NCI-H2081 treated with DMSO at 0.1 percent for 48 hours (cell line): Measurements from ENCODE around the gene KCNH4.
A peak's percentile ranks its signal among the peaks of the same experiment; 100 is the strongest.
"Not testable (repeated sequence)": the region's sequence is repeated elsewhere in the genome, so short reads cannot be mapped to it uniquely, and the experiment has no call there.

Experiments used
- DNase-seq: peaks from one replicate; lab custom pipeline; 2025; lab: John Stamatoyannopoulos, UW

The KCNH4 gene

DNA sequence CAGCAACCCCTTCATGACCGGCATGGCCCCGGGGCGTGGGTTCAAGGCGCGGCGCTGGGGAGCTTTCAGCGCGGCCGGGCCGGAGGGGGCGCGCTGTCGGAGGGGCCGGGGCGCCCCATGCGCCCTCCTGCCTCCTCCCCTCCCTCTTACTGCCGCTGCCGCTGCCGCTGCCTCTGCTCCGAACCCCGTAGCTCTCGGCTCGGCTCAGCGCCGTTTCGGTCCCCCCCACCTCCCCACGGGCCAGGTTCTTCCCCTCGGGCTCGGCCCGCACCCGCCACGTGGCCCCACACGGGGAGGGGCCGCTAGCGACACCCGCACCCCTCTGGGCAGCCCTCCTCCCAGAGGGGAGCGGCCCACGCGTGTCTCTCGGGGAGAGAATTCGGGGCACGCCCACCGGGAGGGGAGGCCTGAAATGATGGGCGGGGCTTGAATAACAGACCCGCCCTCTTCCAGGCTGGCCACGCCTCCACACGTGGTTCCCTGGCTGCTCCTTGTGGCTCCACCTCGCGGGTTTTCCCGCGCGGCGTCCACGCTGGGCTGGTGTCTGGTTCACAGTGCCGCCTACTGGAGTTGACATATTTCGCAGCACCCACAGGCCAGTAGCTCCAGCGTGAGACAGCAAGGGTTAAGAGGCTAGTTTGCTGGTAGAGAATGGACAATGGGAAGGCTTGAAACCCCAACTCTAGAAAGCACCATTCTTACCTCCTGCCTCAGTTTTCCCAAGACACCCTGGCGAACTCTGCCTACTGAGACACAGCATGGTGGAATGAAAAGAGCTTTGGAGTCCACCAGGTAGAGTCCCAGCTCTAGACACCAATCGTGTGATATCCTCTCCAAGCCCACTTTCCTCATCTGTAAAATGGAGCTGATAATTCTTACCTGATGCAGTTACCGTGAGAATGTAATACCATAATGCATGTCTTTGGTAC lies at the start of gene KCNH4:
KCNH4 (minus strand) TSS at position 221 of the 929 bp plus-strand sequence; CDS start at position 24, 197 bp downstream.
- peak; percentile 39 for DNase-seq

DNA sequence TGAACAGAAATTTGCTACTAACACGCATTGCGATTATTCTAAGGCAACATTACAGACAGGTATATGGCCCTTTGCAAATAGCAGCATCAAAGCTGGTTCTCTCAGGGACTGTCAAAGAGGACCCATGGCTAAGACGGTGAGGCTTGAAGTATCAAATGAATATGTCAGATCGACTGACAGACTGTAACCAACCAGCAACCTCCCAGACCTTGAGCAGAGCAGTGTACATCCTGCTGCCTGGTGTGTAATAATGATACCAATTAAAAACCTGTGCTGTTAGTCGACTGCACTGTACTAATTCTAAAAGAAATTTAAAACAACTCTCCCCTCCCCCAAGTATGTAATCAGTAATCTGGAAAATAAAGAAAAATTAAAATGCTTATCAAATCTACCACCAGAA lies 49.3 kb upstream of the KCNH4 start:
- no peak for DNase-seq

DNA sequence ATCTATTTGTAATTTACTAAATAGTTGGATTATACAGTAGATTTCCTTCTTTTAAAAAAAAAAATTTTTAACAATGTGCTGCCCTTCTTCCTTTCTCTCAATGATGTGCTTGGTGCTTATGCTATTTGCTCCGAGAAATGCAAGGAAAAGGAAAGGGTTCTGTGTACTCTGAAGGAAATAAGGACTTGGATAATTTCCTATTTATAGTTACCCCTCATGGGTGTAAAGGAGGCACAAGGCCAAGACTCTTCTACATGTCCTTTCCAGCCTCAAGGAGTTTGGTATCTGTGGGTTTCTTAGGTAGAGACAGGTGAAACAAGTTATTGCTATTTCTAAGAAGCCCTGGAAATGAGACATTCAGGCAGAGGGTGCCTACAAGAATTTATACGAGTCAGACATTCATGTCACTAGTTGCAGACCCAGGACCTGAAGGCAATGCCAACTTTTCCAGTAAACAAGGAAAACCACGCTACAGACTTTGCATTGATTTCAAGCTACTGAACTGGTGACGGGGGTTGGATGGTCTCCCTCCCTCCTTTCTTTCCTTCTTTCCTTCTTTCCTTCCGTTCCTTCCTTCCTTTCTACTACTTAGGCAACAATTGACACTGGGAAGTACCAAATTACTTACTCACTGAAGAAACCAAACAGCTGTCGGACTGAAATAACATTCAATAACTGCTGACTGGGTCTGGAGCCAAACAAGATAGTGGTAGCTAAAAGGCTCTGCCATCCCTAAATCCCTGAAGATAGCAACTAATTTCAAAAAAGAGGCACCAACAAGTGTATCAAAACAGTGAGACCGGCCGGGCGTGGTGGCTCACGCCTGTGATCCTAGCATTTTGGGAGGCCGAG lies 47.1 kb upstream of the KCNH4 start:
- DNase-seq, result no peak

DNA sequence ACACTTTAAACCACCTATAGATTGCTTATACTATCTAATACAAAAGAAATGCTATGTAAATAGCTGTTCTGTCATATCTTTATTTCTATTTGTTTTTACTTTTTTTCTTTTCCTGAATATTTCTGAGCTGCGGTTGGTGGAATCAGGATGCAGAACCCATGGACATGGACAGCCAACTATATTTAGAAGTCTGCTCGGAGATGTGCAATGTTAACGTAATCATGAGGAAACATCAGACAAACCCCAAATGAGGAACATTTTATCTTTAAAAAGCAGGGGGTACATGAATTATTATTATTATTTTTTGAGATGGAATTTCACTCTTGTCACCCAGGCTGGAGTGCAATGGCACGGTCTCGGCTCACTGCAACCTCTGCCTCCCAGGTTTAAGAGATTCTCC lies 44.7 kb upstream of the KCNH4 start:
- DNase-seq, result no peak

DNA sequence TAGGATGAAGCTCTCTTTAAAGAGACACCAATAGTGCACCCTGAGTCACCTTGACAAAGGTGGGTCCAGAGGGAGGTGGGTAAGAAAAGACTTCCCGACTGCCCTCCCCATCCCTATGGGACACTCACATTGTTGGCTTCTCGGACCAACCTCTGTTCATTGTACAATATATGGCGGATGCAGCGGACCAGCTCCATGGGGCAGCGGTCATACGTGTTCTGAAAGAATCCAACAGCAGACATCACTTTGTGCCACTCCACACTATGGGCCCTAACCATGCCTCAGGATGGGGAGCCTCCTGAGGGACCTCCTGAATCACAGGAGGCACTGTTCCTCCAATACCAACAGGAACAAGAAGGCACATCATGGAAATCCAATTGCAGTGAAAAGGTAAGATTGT lies 43.7 kb upstream of the KCNH4 start:
- DNase-seq, result no peak

DNA sequence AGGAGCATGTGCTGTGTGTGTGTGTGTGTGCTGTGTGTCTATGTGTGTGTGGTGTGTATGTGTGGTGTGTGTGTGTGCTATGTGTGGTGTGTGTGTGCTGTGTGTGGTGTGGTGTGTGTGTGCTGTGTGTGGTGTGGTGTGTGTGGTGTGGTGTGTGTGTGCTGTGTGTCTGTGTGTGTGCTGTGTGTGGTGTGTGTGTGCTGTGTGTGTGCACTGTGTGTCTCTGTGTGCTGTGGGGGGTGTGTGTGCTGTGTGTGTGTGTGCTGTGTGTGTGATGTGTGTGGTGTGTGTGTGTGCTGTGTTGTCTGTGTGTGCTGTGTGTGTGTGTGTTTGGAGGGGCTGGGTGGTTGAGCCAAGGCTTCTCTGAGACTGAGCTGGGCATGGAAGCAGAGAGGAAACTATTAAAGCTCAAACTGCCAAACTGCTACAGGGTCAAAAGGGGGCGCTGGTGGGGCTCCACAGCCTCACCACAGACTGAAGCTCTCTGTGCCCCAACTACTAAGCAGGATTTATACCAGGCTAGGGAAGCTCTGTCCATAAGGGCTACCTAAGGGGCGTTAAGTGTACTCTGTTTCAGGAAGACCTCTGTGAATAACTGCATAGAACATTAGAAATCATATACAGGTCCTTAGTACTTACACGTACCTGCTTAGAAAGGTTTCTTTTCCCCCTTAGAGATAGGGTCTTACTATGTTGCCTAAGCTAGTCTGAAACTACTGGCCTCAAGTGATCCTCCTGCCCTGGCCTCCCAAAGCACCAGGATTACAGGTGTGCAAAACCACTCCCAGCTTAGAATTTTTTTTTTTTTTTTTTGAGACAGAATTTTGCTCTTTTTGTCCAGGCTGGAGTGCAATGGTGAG lies 41.2 kb upstream of the KCNH4 start:
- no peak for DNase-seq

DNA sequence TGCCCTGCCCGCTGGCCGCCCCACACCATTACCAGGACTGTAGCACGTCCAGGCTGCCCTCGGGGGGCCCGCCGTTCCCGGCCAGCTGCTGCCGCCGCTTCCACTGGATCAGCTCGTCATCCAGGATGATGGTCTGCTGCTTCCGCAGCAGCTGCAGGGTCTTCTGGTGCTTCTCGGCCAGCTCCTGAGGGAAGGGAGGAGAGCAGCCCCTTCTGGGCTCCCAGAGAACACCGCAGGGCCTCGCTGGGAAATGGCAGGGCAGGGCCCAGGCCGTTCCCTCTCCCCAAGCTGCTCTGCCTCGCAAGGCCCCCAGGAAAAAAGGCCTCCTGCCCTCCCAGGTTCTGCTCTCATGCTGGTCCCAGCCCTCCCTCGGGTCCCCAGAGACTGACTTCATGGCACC lies 38.3 kb upstream of the KCNH4 start:
- not testable (repeated sequence) for DNase-seq

DNA sequence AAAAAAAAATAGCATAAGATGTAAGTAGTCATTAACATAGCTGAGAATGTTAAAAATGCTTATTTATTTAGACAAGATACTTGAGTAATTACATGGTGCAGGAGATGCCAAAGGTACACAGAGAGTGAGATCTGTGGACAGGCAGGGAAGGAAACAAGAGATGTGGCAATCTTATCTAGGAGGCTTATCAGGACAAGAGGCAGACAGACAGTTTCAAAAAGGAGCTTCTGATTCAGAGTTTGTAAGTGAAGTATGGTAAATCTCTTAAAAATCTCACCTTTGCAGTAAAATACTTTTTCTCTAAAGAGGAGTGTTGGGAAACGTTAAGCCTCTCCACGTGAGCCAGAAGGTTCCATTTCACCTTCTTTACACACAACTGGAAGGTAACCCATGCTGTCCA lies 33.2 kb upstream of the KCNH4 start:
- DNase-seq, result no peak

DNA sequence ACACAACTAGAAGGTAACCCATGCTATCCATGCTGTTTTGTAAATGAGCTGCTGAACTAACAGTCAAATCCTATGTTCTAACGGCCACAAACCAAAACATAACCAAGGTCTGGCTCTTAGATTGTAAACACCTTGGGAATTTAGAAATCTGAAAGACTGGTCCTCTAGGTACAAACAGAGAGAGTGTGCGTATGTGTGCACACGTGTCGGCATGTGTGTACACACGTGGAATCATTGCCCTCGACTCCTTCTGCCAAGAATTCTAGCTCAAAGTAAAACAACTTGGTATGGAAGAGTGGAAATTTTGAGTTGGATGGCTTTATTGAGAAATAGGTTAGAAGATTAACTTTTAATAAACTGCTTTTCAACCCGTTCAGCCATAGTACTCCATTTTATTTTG lies 31.4 kb upstream of the KCNH4 start:
- no peak for DNase-seq

DNA sequence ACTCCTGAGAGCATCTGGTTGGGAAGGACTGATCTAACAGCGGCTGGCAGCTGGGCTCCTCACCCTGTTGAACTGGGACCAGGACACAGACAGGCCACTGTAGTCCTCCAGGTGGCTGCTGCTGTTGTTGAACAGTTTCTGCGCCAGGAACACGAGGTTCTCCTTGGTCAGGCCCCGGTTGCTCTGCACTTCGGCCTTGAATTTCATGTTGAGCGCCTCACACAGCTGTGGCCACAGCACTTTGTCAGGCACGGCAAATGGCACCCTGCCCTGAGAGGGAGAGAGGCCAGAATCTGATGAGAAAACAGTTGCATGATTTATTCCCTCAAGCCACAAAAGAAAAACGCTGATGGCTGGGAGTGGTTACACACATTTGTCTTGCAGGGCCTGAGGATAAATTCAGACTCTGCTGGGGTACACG lies 31.0 kb upstream of the KCNH4 start:
- DNase-seq, result not testable (repeated sequence)

DNA sequence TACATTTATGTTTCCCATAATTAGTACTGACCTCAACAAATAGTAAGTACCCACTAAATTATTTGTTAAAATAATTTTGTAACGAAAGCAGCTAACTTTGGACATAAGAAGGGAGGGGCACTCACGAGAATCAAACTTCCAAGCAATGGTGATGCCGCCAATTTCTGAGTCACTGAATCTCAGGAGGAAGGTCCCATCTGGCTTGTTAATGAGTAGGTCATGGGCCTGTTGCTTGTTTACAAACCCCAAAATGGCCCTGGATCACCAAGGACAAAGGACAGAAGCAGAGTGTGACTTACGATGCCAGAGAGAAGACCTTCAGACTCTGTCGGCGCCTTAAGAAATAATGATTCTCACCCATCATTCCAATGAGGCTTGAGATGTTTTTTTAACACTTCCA lies 29.1 kb upstream of the KCNH4 start:
- DNase-seq, result no peak

DNA sequence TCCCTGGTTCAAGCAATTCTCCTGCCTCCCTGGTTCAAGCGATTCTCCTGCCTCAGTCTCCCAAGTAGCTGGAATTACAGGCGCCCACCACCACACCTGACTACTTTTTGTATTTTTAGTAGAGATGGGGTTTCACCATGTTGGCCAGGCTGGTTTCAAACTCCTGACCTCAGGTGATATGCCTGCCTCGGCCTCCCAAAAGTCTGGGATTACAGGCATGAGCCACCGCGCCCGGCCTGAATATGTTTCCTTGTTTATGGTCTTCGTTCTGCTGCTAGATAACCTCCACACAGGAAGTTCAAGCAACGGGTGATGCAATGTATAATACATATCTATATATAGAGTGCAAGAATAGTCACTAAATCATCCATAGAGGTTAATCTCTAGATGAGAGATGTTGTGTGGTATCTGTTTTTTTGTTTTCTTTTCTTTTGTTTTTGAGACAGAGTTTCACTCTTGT lies 25.2 kb upstream of the KCNH4 start:
- DNase-seq, result not testable (repeated sequence)

DNA sequence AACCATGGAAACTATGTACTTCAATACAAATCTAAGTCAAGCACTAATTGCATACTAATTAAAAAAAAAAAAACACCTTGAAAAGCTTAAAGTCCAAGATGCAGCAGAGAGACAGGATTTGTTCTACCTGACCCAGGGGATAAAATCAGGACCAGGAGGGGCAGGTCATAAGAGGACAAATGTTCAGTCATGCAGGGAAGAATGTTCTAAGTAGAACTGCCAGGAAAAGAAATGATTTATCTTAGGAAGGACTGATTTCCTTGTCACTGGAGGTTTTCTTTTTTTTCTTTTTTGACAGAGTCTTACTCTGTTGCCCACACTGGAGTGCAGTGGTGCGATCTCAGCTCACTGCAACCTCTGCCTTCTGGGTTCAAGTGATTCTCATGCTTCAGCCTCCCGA lies 22.4 kb upstream of the KCNH4 start:
- DNase-seq, result no peak

DNA sequence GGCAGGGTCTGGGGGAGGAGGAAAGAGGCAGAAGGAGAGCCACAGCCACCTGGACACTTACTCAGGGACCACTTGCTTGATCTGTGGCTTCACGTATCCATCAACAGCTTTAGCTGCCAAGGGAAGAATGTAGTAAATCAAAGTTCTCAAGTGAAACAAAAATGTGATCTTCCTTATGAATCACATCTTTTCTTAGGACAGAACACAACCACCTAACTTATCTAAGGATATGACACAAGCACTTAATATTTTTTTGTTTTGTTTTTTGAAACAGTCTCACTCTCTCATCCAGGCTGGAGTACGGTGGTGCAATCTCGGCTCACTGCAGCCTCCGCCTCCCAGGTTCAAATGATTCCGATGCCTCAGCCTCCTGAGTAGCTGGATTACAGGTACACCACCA lies 21.8 kb upstream of the KCNH4 start:
- DNase-seq, result no peak

DNA sequence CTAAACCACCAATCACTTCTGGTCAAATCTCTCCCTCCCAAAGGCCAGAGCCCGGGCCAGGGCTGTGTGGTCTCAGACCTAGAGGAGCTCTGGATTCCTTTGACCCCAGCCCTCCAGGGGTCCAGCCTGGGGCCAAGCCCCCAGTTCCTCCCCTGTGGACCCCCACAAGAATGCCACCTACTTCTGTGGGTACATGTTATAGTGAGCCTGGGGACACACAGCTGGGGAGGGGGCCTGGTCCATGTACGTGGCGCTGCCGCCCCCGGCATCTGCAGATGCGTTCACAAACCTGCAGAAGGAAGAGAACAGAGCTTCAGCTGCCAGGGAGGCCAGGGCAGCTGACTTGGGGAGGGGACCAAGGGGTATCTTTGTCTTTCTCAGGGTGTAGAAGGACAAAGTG lies 21.2 kb upstream of the KCNH4 start:
- no peak for DNase-seq

DNA sequence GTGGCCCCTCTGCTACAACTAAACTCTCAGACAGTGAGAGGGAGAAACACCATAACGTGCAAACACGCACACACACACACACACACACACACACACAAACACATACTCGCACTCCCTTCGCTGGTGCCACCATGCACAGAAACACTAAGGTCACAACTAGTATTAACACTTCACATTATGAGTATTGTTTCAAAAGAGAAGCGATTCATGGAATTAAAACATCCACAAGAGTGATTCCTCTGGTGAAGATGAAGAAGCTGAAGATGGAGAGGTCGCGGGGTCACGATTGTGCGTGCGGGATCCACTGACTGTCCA lies 20.5 kb upstream of the KCNH4 start:
- no peak for DNase-seq

DNA sequence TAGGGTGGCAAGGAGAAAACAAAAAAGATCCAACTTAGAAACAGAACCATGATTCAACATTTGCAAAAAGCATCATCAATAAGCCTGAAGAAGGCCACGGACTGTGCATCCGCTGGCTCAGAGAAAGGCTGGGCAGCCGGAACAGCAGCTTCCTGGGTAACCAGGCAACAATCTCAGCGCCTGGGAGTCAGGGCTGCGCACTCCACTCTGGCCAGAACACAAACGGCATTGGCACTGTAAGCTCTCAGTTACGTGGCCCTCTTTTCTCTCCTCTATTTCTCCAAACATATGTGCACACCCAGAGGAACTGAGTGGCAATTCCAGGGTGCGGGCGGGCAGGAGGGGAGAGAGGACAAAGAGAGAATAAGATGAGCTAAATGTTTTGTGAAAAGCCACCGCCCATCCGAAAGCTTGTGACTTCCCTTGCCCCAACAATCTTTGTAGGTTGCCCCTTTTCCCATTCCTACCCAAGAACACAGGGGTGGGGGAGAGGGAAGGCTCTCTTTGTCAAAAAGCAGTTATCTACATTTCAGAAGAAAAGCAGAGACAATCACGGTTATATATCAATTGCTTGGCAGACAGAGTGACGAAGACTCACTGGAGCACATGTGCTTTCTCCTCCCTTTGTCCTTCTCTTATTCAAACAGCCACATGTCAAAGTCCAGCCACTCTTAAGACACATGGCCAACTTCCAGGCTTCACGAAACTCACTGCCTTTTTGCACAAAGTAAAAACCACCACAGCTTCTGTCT lies 19.9 kb upstream of the KCNH4 start:
- DNase-seq, result no peak

DNA sequence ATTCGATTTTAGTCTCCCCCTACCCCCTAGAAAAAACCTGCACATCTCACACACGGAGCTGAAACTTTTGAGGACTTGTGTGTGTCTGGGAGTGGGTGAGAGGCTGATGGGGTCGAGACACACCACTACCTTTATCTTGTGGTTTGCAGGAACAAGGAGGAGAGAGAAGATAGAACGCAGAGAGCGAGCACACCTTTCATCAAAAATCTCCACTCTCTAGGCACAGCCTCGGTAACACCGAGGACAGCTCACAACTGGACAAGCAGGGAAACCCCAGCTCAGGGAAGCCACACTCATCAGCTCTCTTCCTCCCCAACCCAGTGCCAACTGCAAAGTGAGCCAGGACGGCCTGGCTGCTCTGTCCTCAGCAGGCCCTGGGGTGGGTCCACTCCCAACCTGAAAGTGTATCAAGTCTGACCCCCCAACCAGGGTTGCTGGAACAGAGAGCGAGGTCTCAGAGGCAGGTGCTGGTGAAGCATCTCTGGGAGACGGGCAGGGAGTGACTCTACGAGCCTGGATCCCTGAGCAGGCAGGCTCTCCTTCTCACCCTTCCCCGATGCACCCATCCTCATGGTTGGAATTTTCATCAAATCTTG lies 18.6 kb upstream of the KCNH4 start:
- DNase-seq, result no peak

DNA sequence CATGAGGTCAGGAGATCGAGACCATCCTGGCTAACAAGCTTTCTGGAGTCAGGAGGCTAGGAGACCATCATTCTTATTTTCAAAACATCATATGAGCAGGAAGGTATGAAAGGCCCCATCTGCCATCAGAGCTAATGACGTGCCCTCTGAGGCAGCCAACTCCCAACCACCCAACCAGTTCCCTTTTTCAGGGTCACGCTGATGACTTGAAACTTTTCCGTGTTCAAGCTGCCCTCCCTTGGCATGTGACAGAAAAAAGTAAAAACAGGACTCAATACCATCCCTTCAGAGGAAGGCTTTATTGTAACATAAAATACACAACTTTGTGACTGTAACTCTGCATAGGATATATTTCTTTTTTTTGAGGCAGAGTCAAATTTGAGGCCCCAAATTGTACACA lies 18.0 kb upstream of the KCNH4 start:
- DNase-seq, result no peak

DNA sequence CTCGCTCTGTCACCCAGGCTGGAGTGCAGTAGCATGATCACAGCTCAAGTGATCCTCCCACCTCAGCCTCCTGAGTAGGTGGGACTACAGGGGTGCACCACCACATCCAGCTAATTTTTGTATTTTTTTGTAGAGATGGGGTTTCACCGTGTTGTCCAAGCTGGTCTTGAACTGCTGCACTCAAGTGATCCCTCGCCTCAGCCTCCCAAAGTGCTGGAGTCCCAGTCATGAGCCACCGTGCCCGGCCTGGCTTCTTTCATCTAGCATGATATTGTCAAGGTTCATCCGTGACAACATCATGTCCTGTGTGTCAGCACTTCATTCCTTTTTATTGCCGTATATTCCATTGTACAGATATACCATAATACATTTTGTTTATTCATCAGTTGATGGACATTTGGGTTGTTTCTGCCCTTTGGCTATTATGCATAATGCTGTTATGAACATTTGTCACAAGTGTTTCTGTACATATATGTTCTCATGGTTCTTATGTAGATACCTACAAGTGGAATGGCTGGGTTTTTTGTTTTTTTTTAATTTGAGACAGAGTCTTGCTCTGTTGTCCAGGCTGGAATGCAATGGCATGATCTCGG lies 16.7 kb upstream of the KCNH4 start:
- DNase-seq, result no peak
